ENCODE results near the gene GDF7. TPM values are rescaled to one million over a fixed set of nuclear protein-coding genes. Genes with fewer than 3 reads are reported as not detected.

GDF7 gene
- total and polyA plus RNA-seq, 4 donors: 0.89 to 7.2 (median 3.3) TPM

DNA sequence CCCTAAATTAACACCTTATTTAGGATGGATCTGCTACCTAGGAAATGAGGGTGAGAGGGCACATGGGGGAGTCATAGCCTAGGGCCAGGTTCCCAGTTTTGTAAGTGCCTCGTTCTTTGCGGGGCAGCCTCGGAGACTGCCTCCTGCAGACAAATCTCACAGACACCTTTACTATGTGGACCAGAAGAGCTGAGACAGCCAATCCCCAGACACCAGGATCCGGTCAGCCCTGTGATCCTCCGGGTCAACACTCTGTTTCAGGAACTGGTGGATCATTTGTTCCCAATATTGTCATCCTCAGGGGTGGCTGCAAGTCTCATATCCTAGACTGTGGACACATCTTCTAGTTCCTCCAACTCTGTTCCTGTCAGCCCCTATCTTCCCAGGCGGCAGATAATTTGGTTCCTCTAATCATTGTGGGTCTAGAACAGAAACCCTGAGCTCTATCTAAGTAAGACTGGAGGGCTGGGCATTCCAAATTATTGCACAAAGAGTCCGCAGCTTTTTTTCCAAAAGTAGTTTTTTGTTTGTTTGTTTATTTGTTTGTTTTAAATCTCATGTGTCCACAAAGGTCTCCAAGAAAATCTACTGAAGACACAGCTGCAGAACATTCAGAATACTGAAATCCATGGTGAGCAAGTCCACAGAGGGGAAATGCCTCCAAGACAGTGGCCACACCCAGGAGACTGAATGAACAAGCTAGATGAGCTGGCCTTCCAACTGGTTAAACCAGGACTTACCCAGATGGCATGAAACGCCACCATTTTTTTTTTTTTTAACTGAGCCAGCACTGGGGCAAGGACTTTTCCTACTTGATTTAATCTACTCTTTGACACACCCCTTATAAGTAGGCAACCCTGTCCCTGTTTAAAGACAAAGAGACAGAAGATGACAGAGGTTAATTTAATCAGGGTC, 6.2 kb upstream of the GDF7 start:
- H3K27me3 ChIP-seq (ENCODE audit: control insufficient read depth in 4 of 4, insufficient read depth in 4 of 4, low read length in 3 of 4): no peaks in the 10 kb centered on the region
- H3K4me1 ChIP-seq (ENCODE audit: control insufficient read depth in 4 of 4, insufficient read depth in 4 of 4, low read length in 3 of 4): peaks cover 1 to 12% (median 8%) of the 10 kb centered on the region in 4 donors
- H3K9ac ChIP-seq (ENCODE audit: low read depth in 1 of 2, low read length in 2 of 2): no peak overlapping the region
- H3K4me3 ChIP-seq (ENCODE audit: low read depth in 1 of 3, low read length in 3 of 3): no peak overlapping the region
- TF ChIP-seq NR2F2 (IDR thresholded peaks at IDR 0.05) (no peak), TAF1 (conservative IDR thresholded peaks at IDR 0.05) (no peak), HNF4G (IDR thresholded peaks at IDR 0.05) (no peak), FOXA2 (IDR thresholded peaks at IDR 0.05) (no peak), RXRA (IDR thresholded peaks at IDR 0.05) (no peak)
- TF ChIP-seq, protein P1, sequence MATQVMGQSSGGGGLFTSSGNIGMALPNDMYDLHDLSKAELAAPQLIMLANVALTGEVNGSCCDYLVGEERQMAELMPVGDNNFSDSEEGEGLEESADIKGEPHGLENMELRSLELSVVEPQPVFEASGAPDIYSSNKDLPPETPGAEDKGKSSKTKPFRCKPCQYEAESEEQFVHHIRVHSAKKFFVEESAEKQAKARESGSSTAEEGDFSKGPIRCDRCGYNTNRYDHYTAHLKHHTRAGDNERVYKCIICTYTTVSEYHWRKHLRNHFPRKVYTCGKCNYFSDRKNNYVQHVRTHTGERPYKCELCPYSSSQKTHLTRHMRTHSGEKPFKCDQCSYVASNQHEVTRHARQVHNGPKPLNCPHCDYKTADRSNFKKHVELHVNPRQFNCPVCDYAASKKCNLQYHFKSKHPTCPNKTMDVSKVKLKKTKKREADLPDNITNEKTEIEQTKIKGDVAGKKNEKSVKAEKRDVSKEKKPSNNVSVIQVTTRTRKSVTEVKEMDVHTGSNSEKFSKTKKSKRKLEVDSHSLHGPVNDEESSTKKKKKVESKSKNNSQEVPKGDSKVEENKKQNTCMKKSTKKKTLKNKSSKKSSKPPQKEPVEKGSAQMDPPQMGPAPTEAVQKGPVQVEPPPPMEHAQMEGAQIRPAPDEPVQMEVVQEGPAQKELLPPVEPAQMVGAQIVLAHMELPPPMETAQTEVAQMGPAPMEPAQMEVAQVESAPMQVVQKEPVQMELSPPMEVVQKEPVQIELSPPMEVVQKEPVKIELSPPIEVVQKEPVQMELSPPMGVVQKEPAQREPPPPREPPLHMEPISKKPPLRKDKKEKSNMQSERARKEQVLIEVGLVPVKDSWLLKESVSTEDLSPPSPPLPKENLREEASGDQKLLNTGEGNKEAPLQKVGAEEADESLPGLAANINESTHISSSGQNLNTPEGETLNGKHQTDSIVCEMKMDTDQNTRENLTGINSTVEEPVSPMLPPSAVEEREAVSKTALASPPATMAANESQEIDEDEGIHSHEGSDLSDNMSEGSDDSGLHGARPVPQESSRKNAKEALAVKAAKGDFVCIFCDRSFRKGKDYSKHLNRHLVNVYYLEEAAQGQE (IDR thresholded peaks at IDR 0.05): no peak
- TF ChIP-seq, protein P2, sequence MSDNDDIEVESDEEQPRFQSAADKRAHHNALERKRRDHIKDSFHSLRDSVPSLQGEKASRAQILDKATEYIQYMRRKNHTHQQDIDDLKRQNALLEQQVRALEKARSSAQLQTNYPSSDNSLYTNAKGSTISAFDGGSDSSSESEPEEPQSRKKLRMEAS (IDR thresholded peaks at IDR 0.05): no peak
- H3K9me3 ChIP-seq (ENCODE audit: control insufficient read depth in 4 of 4, low read length in 3 of 4): no peaks in the 10 kb centered on the region
- no peaks in the 10 kb centered on the region for H3K36me3 ChIP-seq (ENCODE audit: control insufficient read depth in 4 of 4, insufficient read depth in 3 of 4, low read depth in 1 of 4, low read length in 3 of 4)
- WGBS: 39% methylated on average over 8 of the region's 8 CpGs
- H3K27ac ChIP-seq (ENCODE audit: low read depth in 1 of 2, low read length in 2 of 2): no peak overlapping the region
- no peak for DNase-seq (ENCODE audit: low spot score)

DNA sequence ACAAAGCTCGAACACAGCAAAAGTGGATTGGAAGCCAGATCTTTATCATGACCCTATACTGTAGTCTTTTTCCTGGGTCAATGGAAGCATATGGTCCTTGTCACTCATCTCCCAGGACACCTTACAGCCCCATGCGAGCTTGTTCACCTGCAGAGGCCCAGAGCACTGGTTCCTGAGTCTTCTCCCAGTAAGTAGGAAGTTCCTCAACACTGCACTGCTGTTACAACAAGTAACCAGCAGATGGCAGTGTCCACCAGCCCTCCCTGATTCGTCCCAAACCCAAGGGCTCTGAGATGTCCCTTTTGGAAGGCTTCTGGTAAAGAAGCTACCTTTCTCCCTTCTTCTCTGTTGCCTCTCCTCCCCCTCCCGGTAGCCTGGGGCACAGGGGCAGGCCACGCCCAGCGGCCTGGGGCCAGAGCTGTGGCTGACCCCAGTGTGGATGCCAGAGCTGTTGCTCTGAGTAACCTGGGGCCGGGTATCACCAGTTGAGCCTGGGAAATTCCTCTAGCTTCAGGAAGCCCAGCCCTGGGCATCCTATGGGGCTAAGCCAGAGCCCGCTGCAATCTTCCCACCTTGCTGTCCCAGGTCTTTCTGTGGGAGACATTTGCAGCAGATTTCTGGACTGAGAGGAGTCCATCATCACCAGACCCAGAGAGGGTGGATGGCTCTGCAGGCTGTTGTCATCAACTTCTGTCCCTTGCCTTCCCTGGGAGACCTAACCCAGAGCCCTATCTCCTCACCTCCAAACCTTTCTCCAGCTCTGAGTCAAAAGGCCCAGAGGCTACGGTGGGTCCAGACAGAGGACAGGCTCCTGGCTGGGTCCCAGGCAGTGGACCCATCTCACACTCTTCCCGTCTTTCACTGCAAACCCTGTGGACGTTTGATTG, 5.3 kb upstream of the GDF7 start:
- TF ChIP-seq, protein P1 (IDR thresholded peaks at IDR 0.05): peak; percentile 10
- peak in 1 of 2 donors; percentile 37 for TF ChIP-seq RXRA (IDR thresholded peaks at IDR 0.05)
- peak; percentile 42 to 61 for TF ChIP-seq HNF4A (conservative IDR thresholded peaks at IDR 0.05)
- no peak for TF ChIP-seq NR2F2 (IDR thresholded peaks at IDR 0.05)
- TF ChIP-seq, protein P3, sequence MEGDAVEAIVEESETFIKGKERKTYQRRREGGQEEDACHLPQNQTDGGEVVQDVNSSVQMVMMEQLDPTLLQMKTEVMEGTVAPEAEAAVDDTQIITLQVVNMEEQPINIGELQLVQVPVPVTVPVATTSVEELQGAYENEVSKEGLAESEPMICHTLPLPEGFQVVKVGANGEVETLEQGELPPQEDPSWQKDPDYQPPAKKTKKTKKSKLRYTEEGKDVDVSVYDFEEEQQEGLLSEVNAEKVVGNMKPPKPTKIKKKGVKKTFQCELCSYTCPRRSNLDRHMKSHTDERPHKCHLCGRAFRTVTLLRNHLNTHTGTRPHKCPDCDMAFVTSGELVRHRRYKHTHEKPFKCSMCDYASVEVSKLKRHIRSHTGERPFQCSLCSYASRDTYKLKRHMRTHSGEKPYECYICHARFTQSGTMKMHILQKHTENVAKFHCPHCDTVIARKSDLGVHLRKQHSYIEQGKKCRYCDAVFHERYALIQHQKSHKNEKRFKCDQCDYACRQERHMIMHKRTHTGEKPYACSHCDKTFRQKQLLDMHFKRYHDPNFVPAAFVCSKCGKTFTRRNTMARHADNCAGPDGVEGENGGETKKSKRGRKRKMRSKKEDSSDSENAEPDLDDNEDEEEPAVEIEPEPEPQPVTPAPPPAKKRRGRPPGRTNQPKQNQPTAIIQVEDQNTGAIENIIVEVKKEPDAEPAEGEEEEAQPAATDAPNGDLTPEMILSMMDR (IDR thresholded peaks at IDR 0.05; ENCODE audit: low read depth, low read length, missing input control): peak; percentile 98
- TF ChIP-seq RAD21 (IDR thresholded peaks at IDR 0.05): peak; percentile 100
- TF ChIP-seq EGR1 (IDR thresholded peaks at IDR 0.05; ENCODE audit: low read depth in 2 of 2): no peak
- no peak overlapping the region for H3K4me3 ChIP-seq (ENCODE audit: low read depth in 1 of 3, low read length in 3 of 3)
- H3K9me3 ChIP-seq (ENCODE audit: control insufficient read depth in 4 of 4, low read length in 3 of 4): no peaks in the 10 kb centered on the region
- peaks cover 1 to 18% (median 9%) of the 10 kb centered on the region in 4 donors for H3K4me1 ChIP-seq (ENCODE audit: control insufficient read depth in 4 of 4, insufficient read depth in 4 of 4, low read length in 3 of 4)
- H3K27ac ChIP-seq (ENCODE audit: low read depth in 1 of 2, low read length in 2 of 2): no peak overlapping the region
- 29% methylated on average over 11 of the region's 11 CpGs for WGBS
- no peak overlapping the region for H3K9ac ChIP-seq (ENCODE audit: low read depth in 1 of 2, low read length in 2 of 2)
- H3K27me3 ChIP-seq (ENCODE audit: control insufficient read depth in 4 of 4, insufficient read depth in 4 of 4, low read length in 3 of 4): no peaks in the 10 kb centered on the region
- DNase-seq (ENCODE audit: low spot score): peak; percentile 71
- H3K36me3 ChIP-seq (ENCODE audit: control insufficient read depth in 4 of 4, insufficient read depth in 3 of 4, low read depth in 1 of 4, low read length in 3 of 4): no peaks in the 10 kb centered on the region
